Aorta (tissue), 5 donors: ENCODE results near the gene MFSD6. TPM values are rescaled to one million over a fixed set of nuclear protein-coding genes. Genes with fewer than 3 reads are reported as not detected.
"Not testable (repeated sequence)": the region's sequence is repeated elsewhere in the genome, so short reads cannot be mapped to it uniquely, and the experiment has no call there.

Experiments
- ATAC-seq: fragments of 200-7000 bp; cut with Tn5 transposase; one replicate; pipeline ENCODE4 v1.9.1; 2022; ENCODE audit warnings: moderate library complexity; ENCODE audit not compliant: low FRiP score
- DNase-seq, 2 donors: peaks; one replicate each; pipeline ENCODE4 v3.0.0-alpha.2; 2020
- H3K27ac ChIP-seq, 2 donors: one replicate each; pipeline ENCODE4 v1.5.1; 2013; ENCODE audit warnings: low read length in 2 of 2, mild to moderate bottlenecking in 2 of 2, moderate library complexity in 2 of 2, control low read depth in 1 of 2, inconsistent platforms in 1 of 2, low read depth in 1 of 2
- H3K27me3 ChIP-seq, 2 donors: one replicate each; pipeline ENCODE4 v1.6.1; 2013; ENCODE audit warnings: control low read depth in 1 of 2, low read length in 1 of 2, mild to moderate bottlenecking in 1 of 2, moderate library complexity in 1 of 2; ENCODE audit not compliant: insufficient read depth in 2 of 2, control insufficient read depth in 1 of 2
- H3K36me3 ChIP-seq, 2 donors: one replicate each; pipeline ENCODE4 v1.6.1; 2013; ENCODE audit warnings: control low read depth in 1 of 2, low read length in 1 of 2, mild to moderate bottlenecking in 1 of 2; ENCODE audit not compliant: insufficient read depth in 2 of 2, control insufficient read depth in 1 of 2
- H3K4me1 ChIP-seq, 2 donors: one replicate each; pipeline ENCODE4 v1.6.1; 2013; ENCODE audit warnings: low read length in 2 of 2, control low read depth in 1 of 2, mild to moderate bottlenecking in 1 of 2, moderate library complexity in 1 of 2; ENCODE audit not compliant: insufficient read depth in 2 of 2, control insufficient read depth in 1 of 2
- H3K4me3 ChIP-seq, 2 donors: one replicate each; pipeline ENCODE4 v1.5.1; 2013; ENCODE audit warnings: low read length in 2 of 2, control low read depth in 1 of 2, mild to moderate bottlenecking in 1 of 2
- H3K9me3 ChIP-seq: one replicate; pipeline ENCODE4 v1.6.1; 2013; ENCODE audit warnings: mild to moderate bottlenecking, low read length; ENCODE audit not compliant: control insufficient read depth
- WGBS, 2 donors: extraction: QIAGEN DNeasy Blood & Tissue Kit; methylation state at CpG; one replicate each; pipeline ENCODE4 v1.1.7; 2013; 5-methylcytosine and 5-hydroxymethylcytosine counted together
- intact Hi-C, 2 donors: fragments of 100-400 bp; cut with DNase I; formaldehyde crosslinking; loops; one replicate each; pipeline versions ENCODE4 v1.14.2 to v1.15.0; 2022
- polyA plus RNA-seq, 2 donors: library from polyadenylated mRNA; stranded (reverse); fragments of 200-250 nt; gene quantifications; one replicate each; pipeline ENCODE4 v1.2.3, GENCODE V29; 2013
- total RNA-seq, 2 donors: library from RNA; stranded (reverse); fragmentation: NEBNext Ultra II Directional; extraction: Animal tissue kit (Norgen Biotek cat#: 25700); gene quantifications; one replicate each; pipeline ENCODE4 v1.2.1, GENCODE V29; 2021
- donor health status: healthy with polysubstance abuse.
- donor health status: Bipolar disorder and iron deficiency.
- donor health status: DM: no; HTN: no; CAD: no.
- donor health status: DM: no; HTN: no; CAD: no.
- donor health status: DM: yes; HTN: yes; CAD: no.

Gene MFSD6
- total and polyA plus RNA-seq, 4 donors = 10.1 to 21.5 (median 16.8) TPM

DNA sequence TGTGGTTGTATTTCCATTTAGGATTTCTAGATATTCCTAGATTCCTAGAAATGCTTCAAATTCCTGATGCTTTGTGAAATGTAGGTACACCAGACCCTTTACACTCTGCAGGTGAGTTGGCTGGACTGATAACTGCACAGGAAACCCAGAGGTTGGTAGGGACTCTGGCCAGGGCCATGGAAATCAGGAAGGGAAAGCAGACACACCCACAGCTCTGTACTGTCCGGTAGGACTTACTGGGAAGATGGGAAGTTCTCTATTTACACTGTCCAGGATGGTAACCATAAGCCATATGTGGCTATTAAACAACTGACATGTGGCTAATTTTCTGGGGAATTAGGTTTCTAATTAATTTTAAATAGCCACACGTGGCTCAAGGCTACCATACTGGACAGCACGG lies 94.9 kb downstream of the MFSD6 start:
- H3K27ac ChIP-seq = no peak overlapping the region
- H3K27me3 ChIP-seq = no peaks in the 10 kb centered on the region
- peaks cover 2 to 3% of the 10 kb centered on the region in 2 donors for H3K36me3 ChIP-seq
- H3K4me3 ChIP-seq = no peak overlapping the region
- 95 to 96% methylated on average over 3 of the region's 3 CpGs for WGBS, 2 donors
- H3K9me3 ChIP-seq = no peaks in the 10 kb centered on the region
- no peak for DNase-seq
- no peaks in the 10 kb centered on the region for H3K4me1 ChIP-seq
- no peak for ATAC-seq
- intact Hi-C loops = no loop called here

DNA sequence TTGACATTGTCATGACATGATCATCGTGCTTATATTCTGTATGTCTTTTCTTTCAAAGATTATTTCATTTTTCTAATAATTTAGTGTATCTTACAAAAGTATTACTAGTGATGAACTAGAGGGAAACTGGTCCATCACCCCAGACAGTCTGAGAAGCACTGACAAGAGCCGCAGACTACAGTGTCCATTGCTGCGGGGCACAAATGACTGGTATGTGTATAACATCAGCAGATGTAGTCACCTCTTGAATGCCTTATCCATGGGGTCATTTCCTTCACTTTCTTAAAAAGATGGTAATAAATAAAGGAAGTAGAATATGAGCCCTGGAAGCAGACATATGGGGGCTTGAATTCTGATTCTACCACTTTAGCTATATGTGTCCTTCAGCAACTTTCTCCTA lies 96.8 kb downstream of the MFSD6 start:
- ATAC-seq (no peak), DNase-seq (no peak)
- Histone ChIP-seq H3K27ac (no peak overlapping the region), H3K9me3 (no peaks in the 10 kb centered on the region), H3K27me3 (no peaks in the 10 kb centered on the region), H3K36me3 (peaks cover 2 to 3% of the 10 kb centered on the region in 2 donors), H3K4me1 (no peaks in the 10 kb centered on the region), H3K4me3 (no peak overlapping the region)
- 95 to 96% methylated on average over 3 of the region's 3 CpGs for WGBS, 2 donors
- intact Hi-C loops = no loop called here

DNA sequence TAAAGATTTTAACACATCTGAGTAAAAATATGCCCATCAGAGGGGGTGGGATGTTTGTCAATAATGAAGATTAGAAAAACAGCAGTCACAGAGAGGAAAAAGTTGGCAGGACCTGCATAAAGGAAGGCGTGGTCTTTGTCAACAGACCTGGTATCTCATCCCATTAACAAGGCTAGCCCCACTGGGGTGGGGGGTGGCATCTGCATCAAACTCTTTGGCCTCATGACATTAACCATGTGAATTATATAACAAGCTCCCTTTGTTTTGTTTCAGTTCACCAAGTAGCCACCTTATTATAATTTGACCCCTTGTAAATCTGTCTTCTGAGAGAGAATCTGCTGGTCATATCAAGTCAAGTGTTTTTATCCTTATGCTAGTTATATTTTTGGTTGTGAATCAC lies 97.5 kb downstream of the MFSD6 start:
- H3K27ac ChIP-seq = no peak overlapping the region
- no peaks in the 10 kb centered on the region for H3K27me3 ChIP-seq
- no peaks in the 10 kb centered on the region for H3K4me1 ChIP-seq
- no peak overlapping the region for H3K4me3 ChIP-seq
- peaks cover 2 to 3% of the 10 kb centered on the region in 2 donors for H3K36me3 ChIP-seq
- 95 to 100% methylated on average over 1 of the region's 1 CpG for WGBS, 2 donors
- DNase-seq (no peak), ATAC-seq (no peak)
- intact Hi-C loops = no loop called here
- no peaks in the 10 kb centered on the region for H3K9me3 ChIP-seq

- H3K4me3 ChIP-seq = no peak overlapping the region
- no peak overlapping the region for H3K27ac ChIP-seq
- ATAC-seq (no peak), DNase-seq (no peak)
- no peaks in the 10 kb centered on the region for H3K9me3 ChIP-seq
- H3K36me3 ChIP-seq = peaks cover 2 to 3% of the 10 kb centered on the region in 2 donors
- WGBS, 2 donors = 62 to 66% methylated on average over 2 of the region's 2 CpGs
- no peaks in the 10 kb centered on the region for H3K4me1 ChIP-seq
- intact Hi-C loops = no loop called here
- H3K27me3 ChIP-seq = no peaks in the 10 kb centered on the region
Measured at GRCh38 chr2:190506666-190507065, 98.5 kb downstream of the MFSD6 start.

DNA sequence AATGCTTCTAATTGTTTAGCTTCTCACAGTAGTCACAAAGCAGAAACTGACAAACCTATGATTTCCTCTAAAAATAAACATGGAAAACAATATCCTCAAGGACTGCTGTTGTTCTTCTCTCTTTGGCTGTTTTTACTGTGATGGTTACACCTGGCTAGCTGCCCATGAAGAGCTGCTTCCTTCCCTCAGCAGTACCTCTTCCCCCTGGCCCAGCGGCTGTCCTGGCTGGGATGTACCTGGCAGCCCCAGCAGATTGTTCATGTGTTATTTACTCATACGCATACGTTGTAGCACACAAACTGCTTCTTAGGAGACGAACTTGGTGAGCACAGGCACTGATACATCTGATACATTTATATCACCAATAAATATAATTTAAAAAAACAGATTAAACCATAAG lies 99.0 kb downstream of the MFSD6 start:
- Histone ChIP-seq H3K4me1 (no peaks in the 10 kb centered on the region), H3K27ac (no peak overlapping the region), H3K36me3 (peaks cover 2 to 3% of the 10 kb centered on the region in 2 donors), H3K4me3 (no peak overlapping the region), H3K9me3 (no peaks in the 10 kb centered on the region), H3K27me3 (no peaks in the 10 kb centered on the region)
- ATAC-seq (no peak), DNase-seq (no peak)
- 85 to 88% methylated on average over 4 of the region's 4 CpGs for WGBS, 2 donors
- intact Hi-C loops = no loop called here

DNA sequence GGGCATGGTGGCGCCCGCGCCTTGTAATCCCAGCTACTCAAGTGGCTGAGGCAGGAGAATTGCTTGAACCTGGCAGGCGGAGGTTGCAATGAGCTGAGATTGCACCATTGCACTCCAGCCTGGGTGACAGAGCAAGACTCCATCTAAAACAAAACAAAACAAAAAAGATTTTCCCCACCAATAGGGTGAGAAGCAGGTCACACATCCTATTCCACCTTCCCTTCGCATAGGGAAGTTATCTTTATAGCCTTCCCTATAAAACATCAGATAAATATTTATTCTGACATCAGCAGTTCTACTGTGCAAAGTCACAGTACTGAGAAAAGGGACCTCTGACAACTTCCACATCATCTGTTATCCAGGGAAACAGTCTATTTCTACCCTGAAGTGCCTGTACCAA lies 101.7 kb downstream of the MFSD6 start:
- not testable (repeated sequence) for H3K4me1 ChIP-seq, H3K9me3 ChIP-seq, H3K27ac ChIP-seq, H3K27me3 ChIP-seq, ATAC-seq, H3K36me3 ChIP-seq, H3K4me3 ChIP-seq, DNase-seq
- WGBS, 2 donors = 93 to 97% methylated on average over 5 of the region's 5 CpGs
- intact Hi-C loops = loop anchor here (5.0 to 10.0 kb wide), 2 partner anchors 418 to 425 kb away; no protein-coding TSS in a partner anchor

- intact Hi-C loops = loop anchor here (5.0 to 10.0 kb wide), 2 partner anchors 419 to 426 kb away; no protein-coding TSS in a partner anchor
Measured at GRCh38 chr2:190511104-190511503, 102.9 kb downstream of the MFSD6 start.

DNA sequence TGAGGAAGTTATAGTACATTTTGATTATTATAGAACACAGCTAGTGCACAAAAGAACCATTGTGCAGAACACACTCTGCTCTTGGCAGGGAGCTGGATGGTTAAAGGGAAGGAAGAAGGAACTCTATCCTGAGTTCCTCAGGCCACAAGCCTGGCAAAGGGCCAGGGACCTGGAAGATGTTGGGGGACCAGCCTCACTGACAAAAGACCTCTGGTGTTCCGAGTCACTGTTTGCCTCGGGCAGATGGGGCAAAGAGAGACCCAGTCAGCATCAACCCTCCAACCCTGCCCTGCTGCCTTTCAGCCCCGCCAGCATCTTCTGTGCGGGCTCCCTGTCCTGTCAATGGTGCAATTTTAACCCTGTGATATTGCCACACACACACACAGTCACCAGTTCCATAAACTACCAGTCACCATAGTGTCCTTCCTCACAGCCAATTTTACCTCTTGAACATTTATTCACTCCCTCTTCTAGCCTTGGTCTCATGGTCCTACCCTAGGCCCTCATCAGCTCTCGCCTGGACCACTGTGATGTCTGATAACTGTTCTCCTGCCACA lies 104.5 kb downstream of the MFSD6 start:
- DNase-seq = no peak
- ATAC-seq = no peak
- 82 to 91% methylated on average over 5 of the region's 5 CpGs for WGBS, 2 donors
- no peaks in the 10 kb centered on the region for H3K4me1 ChIP-seq
- no peaks in the 10 kb centered on the region for H3K36me3 ChIP-seq
- no peaks in the 10 kb centered on the region for H3K9me3 ChIP-seq
- H3K27ac ChIP-seq = no peak overlapping the region
- intact Hi-C loops = loop anchor here (5.0 to 10.0 kb wide), 2 partner anchors 420 to 428 kb away; no protein-coding TSS in a partner anchor
- no peak overlapping the region for H3K4me3 ChIP-seq
- H3K27me3 ChIP-seq = no peaks in the 10 kb centered on the region

More at GRCh38 chr2:190511104-190511503, 102.9 kb downstream of the MFSD6 start:
- no peaks in the 10 kb centered on the region for H3K36me3 ChIP-seq
- H3K27me3 ChIP-seq = no peaks in the 10 kb centered on the region
- no peak for DNase-seq
- no peaks in the 10 kb centered on the region for H3K9me3 ChIP-seq
- H3K4me3 ChIP-seq = no peak overlapping the region
- ATAC-seq = no peak
- no peaks in the 10 kb centered on the region for H3K4me1 ChIP-seq
- 50 to 54% methylated on average over 2 of the region's 2 CpGs for WGBS, 2 donors
- no peak overlapping the region for H3K27ac ChIP-seq

- ATAC-seq (no peak), DNase-seq (no peak)
- Histone ChIP-seq H3K4me1 (no peaks in the 10 kb centered on the region), H3K27me3 (no peaks in the 10 kb centered on the region), H3K36me3 (no peaks in the 10 kb centered on the region), H3K9me3 (no peaks in the 10 kb centered on the region), H3K4me3 (no peak overlapping the region), H3K27ac (no peak overlapping the region)
- intact Hi-C loops = loop anchor here (5.0 to 10.0 kb wide), 2 partner anchors 422 to 429 kb away; no protein-coding TSS in a partner anchor
- 86 to 87% methylated on average over 2 of the region's 2 CpGs for WGBS, 2 donors
Measured at GRCh38 chr2:190513877-190514276, 105.7 kb downstream of the MFSD6 start.
